T-helper 17 cell (primary cell): ENCODE data around the gene TMEM217. TPM values are rescaled to one million over a fixed set of nuclear protein-coding genes. Genes with fewer than 3 reads are reported as not detected.
"Not testable (repeated sequence)": the region's sequence is repeated elsewhere in the genome, so short reads cannot be mapped to it uniquely, and the experiment has no call there.

Experiments used
- ATAC-seq: fragments of 150-1000 bp; cut with Tn5 transposase; 2 replicates; pipeline ENCODE4 v1.10.0; 2021; ENCODE audit warnings: mild to moderate bottlenecking, moderate library complexity
- DNase-seq, 3 donors: peaks; one replicate each; pipeline versions ENCODE4 v3.0.0 to v3.0.0-alpha.2; 2020 to 2021
- H3K9me3 ChIP-seq: one replicate; pipeline ENCODE4 v1.7.0; 2013; ENCODE audit warnings: low read length, mild to moderate bottlenecking; ENCODE audit not compliant: control insufficient read depth, poor library complexity, severe bottlenecking
- H3K27ac Mint-ChIP-seq: one replicate; pipeline ENCODE4 v1.8.0; 2022; ENCODE audit warnings: mild to moderate bottlenecking, moderate library complexity, mixed read lengths
- H3K27me3 Mint-ChIP-seq: one replicate; pipeline ENCODE4 v1.8.0; 2022; ENCODE audit warnings: mixed read lengths
- H3K36me3 Mint-ChIP-seq: one replicate; pipeline ENCODE4 v1.8.0; 2022; ENCODE audit warnings: low read depth, mixed read lengths
- H3K4me1 Mint-ChIP-seq: one replicate; pipeline ENCODE4 v1.8.0; 2022; ENCODE audit warnings: mild to moderate bottlenecking, mixed read lengths
- H3K4me3 Mint-ChIP-seq: one replicate; pipeline ENCODE4 v1.8.0; 2022; ENCODE audit warnings: mild to moderate bottlenecking, moderate library complexity, mixed read lengths
- total RNA-seq, 4 donors: library from RNA in 2 of 4; stranded (reverse) in 2 of 4; gene quantifications; one replicate each; pipeline ENCODE4 v1.2.3 and lab custom pipeline; 2022 to 2026

TMEM217 gene
- total RNA-seq, 2 donors from 2014 or later, result 0.37 to 2.0 TPM

GRCh38 chr6:37209461-37210205 is 48.3 kb downstream of the TMEM217 start:
- H3K4me3 Mint-ChIP-seq, result peak overlapping the region; percentile 87
- peaks cover 2% of the 10 kb centered on the region for H3K36me3 Mint-ChIP-seq
- no peaks in the 10 kb centered on the region for H3K27me3 Mint-ChIP-seq
- peak; percentile 83 for ATAC-seq
- no peaks in the 10 kb centered on the region for H3K9me3 ChIP-seq
- peak in 2 of 3 donors; percentile 15 to 26 for DNase-seq
- peak overlapping the region; percentile 98 for H3K27ac Mint-ChIP-seq
- H3K4me1 Mint-ChIP-seq, result peaks cover 34% of the 10 kb centered on the region

- ATAC-seq, result no peak
Observed at GRCh38 chr6:37208793-37209192, 49.2 kb downstream of the TMEM217 start.

GRCh38 chr6:37207903-37208456 is 50.0 kb downstream of the TMEM217 start:
- Mint-ChIP-seq H3K27me3 (no peaks in the 10 kb centered on the region), H3K4me1 (peaks cover 44% of the 10 kb centered on the region), H3K4me3 (peak overlapping the region; percentile 77), H3K27ac (peak overlapping the region; percentile 98), H3K36me3 (peaks cover 4% of the 10 kb centered on the region)
- ATAC-seq (peak; percentile 75), DNase-seq (peak; percentile 66 to 81 (median 76))
- H3K9me3 ChIP-seq, result no peaks in the 10 kb centered on the region

More at GRCh38 chr6:37208793-37209192, 49.2 kb downstream of the TMEM217 start:
- DNase-seq, result no peak
- H3K36me3 Mint-ChIP-seq, result peaks cover 4% of the 10 kb centered on the region
- peak overlapping the region; percentile 98 for H3K27ac Mint-ChIP-seq
- no peaks in the 10 kb centered on the region for H3K27me3 Mint-ChIP-seq
- no peaks in the 10 kb centered on the region for H3K9me3 ChIP-seq
- H3K4me3 Mint-ChIP-seq, result no peak overlapping the region
- peaks cover 38% of the 10 kb centered on the region for H3K4me1 Mint-ChIP-seq

GRCh38 chr6:37206622-37207021 is 51.3 kb downstream of the TMEM217 start:
- H3K27ac Mint-ChIP-seq, result peak overlapping the region; percentile 98
- H3K27me3 Mint-ChIP-seq, result no peaks in the 10 kb centered on the region
- no peak overlapping the region for H3K4me3 Mint-ChIP-seq
- peaks cover 50% of the 10 kb centered on the region for H3K4me1 Mint-ChIP-seq
- no peaks in the 10 kb centered on the region for H3K9me3 ChIP-seq
- ATAC-seq (no peak), DNase-seq (no peak)
- H3K36me3 Mint-ChIP-seq, result peaks cover 4% of the 10 kb centered on the region

GRCh38 chr6:37205997-37206340 is 52.0 kb downstream of the TMEM217 start:
- no peak for ATAC-seq
- peaks cover 52% of the 10 kb centered on the region for H3K4me1 Mint-ChIP-seq
- H3K4me3 Mint-ChIP-seq, result no peak overlapping the region
- DNase-seq, result no peak
- H3K27me3 Mint-ChIP-seq, result no peaks in the 10 kb centered on the region
- no peaks in the 10 kb centered on the region for H3K9me3 ChIP-seq
- peak overlapping the region; percentile 98 for H3K27ac Mint-ChIP-seq
- peaks cover 4% of the 10 kb centered on the region for H3K36me3 Mint-ChIP-seq

- DNase-seq, result no peak
- Mint-ChIP-seq H3K36me3 (peaks cover 4% of the 10 kb centered on the region), H3K27ac (no peak overlapping the region), H3K27me3 (no peaks in the 10 kb centered on the region), H3K4me3 (no peak overlapping the region), H3K4me1 (peaks cover 48% of the 10 kb centered on the region)
- no peaks in the 10 kb centered on the region for H3K9me3 ChIP-seq
- no peak for ATAC-seq
Observed at GRCh38 chr6:37205175-37205996, 52.6 kb downstream of the TMEM217 start.

- Mint-ChIP-seq H3K36me3 (peaks cover 4% of the 10 kb centered on the region), H3K27ac (peak overlapping the region; percentile 89), H3K4me1 (peaks cover 37% of the 10 kb centered on the region), H3K4me3 (peak overlapping the region; percentile 33), H3K27me3 (no peaks in the 10 kb centered on the region)
- no peaks in the 10 kb centered on the region for H3K9me3 ChIP-seq
- no peak for DNase-seq
- no peak for ATAC-seq
Observed at GRCh38 chr6:37204014-37204751, 53.8 kb downstream of the TMEM217 start.

GRCh38 chr6:37202788-37203491 is 55.0 kb downstream of the TMEM217 start:
- H3K9me3 ChIP-seq, result no peaks in the 10 kb centered on the region
- ATAC-seq (peak; percentile 44), DNase-seq (no peak)
- Mint-ChIP-seq H3K36me3 (peaks cover 2% of the 10 kb centered on the region), H3K27me3 (no peaks in the 10 kb centered on the region), H3K27ac (peak overlapping the region; percentile 88), H3K4me1 (peaks cover 35% of the 10 kb centered on the region), H3K4me3 (peak overlapping the region; percentile 62)

GRCh38 chr6:37201726-37202125 is 56.2 kb downstream of the TMEM217 start:
- H3K9me3 ChIP-seq, result no peaks in the 10 kb centered on the region
- Mint-ChIP-seq H3K4me1 (peaks cover 26% of the 10 kb centered on the region), H3K4me3 (no peak overlapping the region), H3K27ac (peak overlapping the region; percentile 88), H3K27me3 (no peaks in the 10 kb centered on the region), H3K36me3 (peaks cover 2% of the 10 kb centered on the region)
- DNase-seq, result no peak
- no peak for ATAC-seq

GRCh38 chr6:37200085-37200484 is 57.9 kb downstream of the TMEM217 start:
- no peak overlapping the region for H3K27ac Mint-ChIP-seq
- peaks cover 2% of the 10 kb centered on the region for H3K36me3 Mint-ChIP-seq
- H3K4me3 Mint-ChIP-seq, result no peak overlapping the region
- no peak for ATAC-seq
- DNase-seq, result no peak
- peaks cover 26% of the 10 kb centered on the region for H3K4me1 Mint-ChIP-seq
- H3K9me3 ChIP-seq, result no peaks in the 10 kb centered on the region
- H3K27me3 Mint-ChIP-seq, result no peaks in the 10 kb centered on the region

GRCh38 chr6:37196451-37196850 is 61.5 kb downstream of the TMEM217 start:
- H3K9me3 ChIP-seq, H3K4me3 Mint-ChIP-seq, H3K36me3 Mint-ChIP-seq, H3K27me3 Mint-ChIP-seq, DNase-seq, ATAC-seq, H3K27ac Mint-ChIP-seq: not testable (repeated sequence)
- peaks cover 10% of the 10 kb centered on the region for H3K4me1 Mint-ChIP-seq

- not testable (repeated sequence) for H3K27me3 Mint-ChIP-seq, H3K36me3 Mint-ChIP-seq, H3K4me1 Mint-ChIP-seq, H3K4me3 Mint-ChIP-seq, ATAC-seq, H3K9me3 ChIP-seq, DNase-seq
- peak overlapping the region; percentile 37 for H3K27ac Mint-ChIP-seq
Observed at GRCh38 chr6:37194886-37195285, 63.1 kb downstream of the TMEM217 start.
